Measurements from ENCODE around the gene OR2V1.

- TF ChIP-seq CTCF (IDR thresholded peaks at IDR 0.05) (no peak), POLR2A (IDR thresholded peaks at IDR 0.05) (no peak)
Observed at GRCh38 chr5:181170996-181171395, 40.0 kb upstream of the OR2V1 start.

Data from uterus (tissue), 2 donors.